COR-L47 (cell line): Measurements from ENCODE around the gene CSRNP3.

Source experiments
- DNase-seq: peaks from one replicate; lab custom pipeline; 2025; lab: John Stamatoyannopoulos, UW

CSRNP3 gene

GRCh38 chr2:165687426-165688002, 218.0 kb downstream of the CSRNP3 start:
- no peak for DNase-seq

- DNase-seq: no peak
Measured at GRCh38 chr2:165691615-165692014, 222.1 kb downstream of the CSRNP3 start.

GRCh38 chr2:165692906-165693305, 223.4 kb downstream of the CSRNP3 start:
- no peak for DNase-seq

GRCh38 chr2:165693838-165694237, 224.3 kb downstream of the CSRNP3 start:
- no peak for DNase-seq

- DNase-seq: peak; percentile 38
Measured at GRCh38 chr2:165697748-165698443, 228.4 kb downstream of the CSRNP3 start.

- peak; percentile 63 for DNase-seq
Measured at GRCh38 chr2:165698444-165698884, 229.0 kb downstream of the CSRNP3 start.

GRCh38 chr2:165699946-165700345, 230.4 kb downstream of the CSRNP3 start:
- no peak for DNase-seq

- DNase-seq: no peak
Measured at GRCh38 chr2:165700531-165700930, 231.0 kb downstream of the CSRNP3 start.

GRCh38 chr2:165701147-165701546, 231.6 kb downstream of the CSRNP3 start:
- no peak for DNase-seq

- DNase-seq: no peak
Measured at GRCh38 chr2:165706960-165707487, 237.5 kb downstream of the CSRNP3 start.

GRCh38 chr2:165716091-165716490, 246.6 kb downstream of the CSRNP3 start:
- no peak for DNase-seq

GRCh38 chr2:165718610-165719210, 249.2 kb downstream of the CSRNP3 start:
- DNase-seq: peak; percentile 32

GRCh38 chr2:165720511-165720910, 251.0 kb downstream of the CSRNP3 start:
- DNase-seq: no peak

GRCh38 chr2:165725421-165725820, 255.9 kb downstream of the CSRNP3 start:
- no peak for DNase-seq
